Activated CD4-positive, alpha-beta memory T cell treated with anti-CD3 and anti-CD28 coated beads for 36 hours (primary cell): ENCODE results near the gene PCDHB11. TPM values are rescaled to one million over a fixed set of nuclear protein-coding genes. Genes with fewer than 3 reads are reported as not detected.
A peak's percentile ranks its signal among the peaks of the same experiment; 100 is the strongest.
"Not testable (repeated sequence)": the region's sequence is repeated elsewhere in the genome, so short reads cannot be mapped to it uniquely, and the experiment has no call there.

Experiments
- CTCF ChIA-PET: fragments of 350-600 bp; sonication (Branson Sonifier 250); formaldehyde crosslinking; loops from one replicate; lab custom pipeline; 2021; ENCODE audit warnings: antibody characterized with exemption, inconsistent platforms; lab: Charles Lee
- POLR2A ChIA-PET: fragments of 350-600 bp; sonication (Branson Sonifier 250); formaldehyde crosslinking; loops from one replicate; lab custom pipeline; 2021; ENCODE audit warnings: antibody characterized with exemption; lab: Charles Lee
- DNase-seq: peaks from one replicate; pipeline ENCODE4 v3.0.0-alpha.2; 2020
- H3K27ac Mint-ChIP-seq: one replicate; pipeline ENCODE4 v1.8.0; 2021; ENCODE audit warnings: mixed read lengths
- H3K27me3 Mint-ChIP-seq: one replicate; pipeline ENCODE4 v1.8.0; 2021; ENCODE audit warnings: mixed read lengths
- H3K36me3 Mint-ChIP-seq: one replicate; pipeline ENCODE4 v1.8.0; 2021; ENCODE audit warnings: mixed read lengths
- H3K4me1 Mint-ChIP-seq: one replicate; pipeline ENCODE4 v1.8.0; 2021; ENCODE audit warnings: low read depth, mixed read lengths
- H3K4me3 Mint-ChIP-seq: one replicate; pipeline ENCODE4 v1.8.0; 2021; ENCODE audit warnings: mild to moderate bottlenecking, mixed read lengths
- H3K9me3 Mint-ChIP-seq: one replicate; pipeline ENCODE4 v1.8.0; 2021; ENCODE audit warnings: mixed read lengths
- intact Hi-C: fragments of 100-400 bp; cut with micrococcal nuclease; formaldehyde crosslinking; loops from one replicate; pipeline ENCODE4 v1.15.1; 2023
- total RNA-seq, 2 experiments: library from RNA; stranded (reverse); gene quantifications; one replicate each; pipeline ENCODE4 v1.2.3, GENCODE V29; 2021

Gene PCDHB11
- total RNA-seq, 2 experiments from 2014 or later: not detected

DNA sequence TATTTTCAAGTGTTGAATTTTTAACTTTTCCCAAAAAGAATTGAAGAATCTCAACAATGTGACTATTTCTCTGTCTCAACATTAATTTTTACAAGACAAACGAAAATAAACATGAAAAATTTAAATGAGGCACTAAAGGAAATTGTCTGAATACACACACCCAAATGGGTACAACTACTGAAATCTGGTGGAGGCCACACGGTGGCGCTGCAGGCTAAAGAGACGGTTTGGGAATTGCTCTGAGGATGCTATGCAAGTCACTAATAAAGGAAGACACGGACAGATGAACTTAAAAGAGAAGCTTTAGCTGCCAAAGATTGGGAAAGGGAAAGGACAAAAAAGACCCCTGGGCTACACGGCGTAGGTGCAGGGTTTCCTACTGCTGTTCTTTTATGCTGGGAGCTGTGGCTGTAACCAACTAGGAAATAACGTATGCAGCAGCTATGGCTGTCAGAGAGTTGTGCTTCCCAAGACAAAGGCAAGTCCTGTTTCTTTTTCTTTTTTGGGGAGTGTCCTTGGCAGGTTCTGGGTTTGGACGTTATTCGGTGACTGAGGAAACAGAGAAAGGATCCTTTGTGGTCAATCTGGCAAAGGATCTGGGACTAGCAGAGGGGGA is 7.2 kb upstream of the PCDHB11 start, which contains the start of gene PCDHB10:
TSS of gene PCDHB10 (plus strand) at position 244 of the 616 bp plus-strand sequence. CDS start at position 444, 200 bp downstream.
- peaks cover 33% of the 10 kb centered on the region for H3K27me3 Mint-ChIP-seq
- no peak within 1 kb of the TSS for H3K27ac Mint-ChIP-seq
- H3K4me1 Mint-ChIP-seq: peaks cover 2% of the 10 kb centered on the region
- H3K4me3 Mint-ChIP-seq: no peak within 1 kb of the TSS
- DNase-seq: peak; percentile 54
- H3K9me3 Mint-ChIP-seq: peaks cover 25% of the 10 kb centered on the region
- intact Hi-C loops: no loop called here
- peaks cover 9% of the 10 kb centered on the region for H3K36me3 Mint-ChIP-seq
- POLR2A ChIA-PET: no interaction called here
- CTCF ChIA-PET: interaction anchor here (0.7 to 1.5 kb wide), 5 partner anchors 14 to 372 kb away, joined by 3 to 6 read pairs (median 3); partner anchors contain the start of gene PCDHGA10

- intact Hi-C loops, H3K36me3 Mint-ChIP-seq, POLR2A ChIA-PET, H3K27ac Mint-ChIP-seq, CTCF ChIA-PET, H3K4me3 Mint-ChIP-seq, DNase-seq, H3K4me1 Mint-ChIP-seq: not testable (repeated sequence)
- Mint-ChIP-seq H3K27me3 (peaks cover 39% of the 10 kb centered on the region), H3K9me3 (peaks cover 30% of the 10 kb centered on the region)
Observed at GRCh38 chr5:141194332-141194731, 5.1 kb upstream of the PCDHB11 start.

- DNase-seq: no peak
- Mint-ChIP-seq H3K4me3 (no peak overlapping the region), H3K27ac (no peak overlapping the region), H3K9me3 (peaks cover 37% of the 10 kb centered on the region), H3K27me3 (peaks cover 46% of the 10 kb centered on the region), H3K4me1 (no peaks in the 10 kb centered on the region), H3K36me3 (peaks cover 8% of the 10 kb centered on the region)
- CTCF ChIA-PET: interaction anchor here (1.0 to 1.7 kb wide), 2 partner anchors 9 to 225 kb away, joined by 5 to 9 read pairs; partner anchors contain the start of genes PCDHB9 and PCDHGA11
- POLR2A ChIA-PET: no interaction called here
- intact Hi-C loops: no loop called here
Observed at GRCh38 chr5:141196363-141196762, 3.1 kb upstream of the PCDHB11 start.

DNA sequence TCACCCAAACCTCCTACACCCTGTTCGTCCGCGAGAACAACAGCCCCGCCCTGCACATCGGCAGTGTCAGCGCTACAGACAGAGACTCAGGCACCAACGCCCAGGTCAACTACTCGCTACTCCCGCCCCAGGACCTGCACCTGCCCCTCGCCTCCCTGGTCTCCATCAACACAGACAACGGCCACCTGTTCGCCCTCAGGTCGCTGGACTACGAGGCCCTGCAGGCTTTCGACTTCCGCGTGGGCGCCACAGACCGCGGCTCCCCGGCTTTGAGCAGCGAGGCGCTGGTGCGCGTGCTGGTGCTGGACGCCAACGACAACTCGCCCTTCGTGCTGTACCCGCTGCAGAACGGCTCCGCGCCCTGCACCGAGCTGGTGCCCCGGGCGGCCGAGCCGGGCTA is 1.7 kb downstream of the PCDHB11 start:
- H3K27me3 Mint-ChIP-seq: peaks cover 35% of the 10 kb centered on the region

GRCh38 chr5:141201646-141202045 is 2.2 kb downstream of the PCDHB11 start:
- DNase-seq, POLR2A ChIA-PET, H3K4me3 Mint-ChIP-seq, H3K36me3 Mint-ChIP-seq, CTCF ChIA-PET, intact Hi-C loops, H3K27ac Mint-ChIP-seq, H3K4me1 Mint-ChIP-seq: not testable (repeated sequence)
- peaks cover 38% of the 10 kb centered on the region for H3K27me3 Mint-ChIP-seq
- peaks cover 21% of the 10 kb centered on the region for H3K9me3 Mint-ChIP-seq

More for the DNA sequence above, 1.7 kb downstream of the PCDHB11 start:
- CTCF ChIA-PET, H3K4me3 Mint-ChIP-seq, H3K4me1 Mint-ChIP-seq, DNase-seq, intact Hi-C loops, POLR2A ChIA-PET, H3K27ac Mint-ChIP-seq, H3K36me3 Mint-ChIP-seq: not testable (repeated sequence)
- peaks cover 26% of the 10 kb centered on the region for H3K9me3 Mint-ChIP-seq

GRCh38 chr5:141208478-141208877 is 9.1 kb downstream of the PCDHB11 start, which contains the start of gene PCDHB12:
Gene PCDHB12, plus strand, starts transcription at chr5:141208719. Its CDS starts 189 bp downstream, at chr5:141208908.
- H3K27me3 Mint-ChIP-seq: peaks cover 45% of the 10 kb centered on the region
- peaks cover 6% of the 10 kb centered on the region for H3K36me3 Mint-ChIP-seq
- H3K4me1 Mint-ChIP-seq: no peaks in the 10 kb centered on the region
- POLR2A ChIA-PET: no interaction called here
- intact Hi-C loops: no loop called here
- peaks cover 4% of the 10 kb centered on the region for H3K9me3 Mint-ChIP-seq
- H3K27ac Mint-ChIP-seq: no peak within 1 kb of the TSS
- CTCF ChIA-PET: interaction anchor here (1.1 kb wide), 1 partner anchor 349 kb away, joined by 3 read pairs; no protein-coding TSS in a partner anchor
- DNase-seq: no peak
- no peak within 1 kb of the TSS for H3K4me3 Mint-ChIP-seq

DNA sequence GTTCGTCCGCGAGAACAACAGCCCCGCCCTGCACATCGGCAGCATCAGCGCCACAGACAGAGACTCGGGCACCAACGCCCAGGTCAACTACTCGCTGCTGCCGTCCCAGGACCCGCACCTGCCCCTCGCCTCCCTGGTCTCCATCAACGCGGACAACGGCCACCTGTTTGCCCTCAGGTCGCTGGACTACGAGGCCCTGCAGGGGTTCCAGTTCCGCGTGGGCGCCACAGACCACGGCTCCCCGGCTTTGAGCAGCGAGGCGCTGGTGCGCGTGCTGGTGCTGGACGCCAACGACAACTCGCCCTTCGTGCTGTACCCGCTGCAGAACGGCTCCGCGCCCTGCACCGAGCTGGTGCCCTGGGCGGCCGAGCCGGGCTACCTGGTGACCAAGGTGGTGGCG is 10.9 kb downstream of the PCDHB11 start:
- intact Hi-C loops, POLR2A ChIA-PET, H3K4me1 Mint-ChIP-seq, H3K27ac Mint-ChIP-seq, H3K4me3 Mint-ChIP-seq, CTCF ChIA-PET, H3K36me3 Mint-ChIP-seq, DNase-seq: not testable (repeated sequence)
- Mint-ChIP-seq H3K9me3 (peaks cover 11% of the 10 kb centered on the region), H3K27me3 (peaks cover 56% of the 10 kb centered on the region)

- POLR2A ChIA-PET, intact Hi-C loops, CTCF ChIA-PET, H3K27ac Mint-ChIP-seq, DNase-seq, H3K36me3 Mint-ChIP-seq, H3K4me3 Mint-ChIP-seq, H3K4me1 Mint-ChIP-seq: not testable (repeated sequence)
- Mint-ChIP-seq H3K9me3 (peaks cover 13% of the 10 kb centered on the region), H3K27me3 (peaks cover 54% of the 10 kb centered on the region)
Observed at GRCh38 chr5:141210849-141211248, 11.4 kb downstream of the PCDHB11 start.

DNA sequence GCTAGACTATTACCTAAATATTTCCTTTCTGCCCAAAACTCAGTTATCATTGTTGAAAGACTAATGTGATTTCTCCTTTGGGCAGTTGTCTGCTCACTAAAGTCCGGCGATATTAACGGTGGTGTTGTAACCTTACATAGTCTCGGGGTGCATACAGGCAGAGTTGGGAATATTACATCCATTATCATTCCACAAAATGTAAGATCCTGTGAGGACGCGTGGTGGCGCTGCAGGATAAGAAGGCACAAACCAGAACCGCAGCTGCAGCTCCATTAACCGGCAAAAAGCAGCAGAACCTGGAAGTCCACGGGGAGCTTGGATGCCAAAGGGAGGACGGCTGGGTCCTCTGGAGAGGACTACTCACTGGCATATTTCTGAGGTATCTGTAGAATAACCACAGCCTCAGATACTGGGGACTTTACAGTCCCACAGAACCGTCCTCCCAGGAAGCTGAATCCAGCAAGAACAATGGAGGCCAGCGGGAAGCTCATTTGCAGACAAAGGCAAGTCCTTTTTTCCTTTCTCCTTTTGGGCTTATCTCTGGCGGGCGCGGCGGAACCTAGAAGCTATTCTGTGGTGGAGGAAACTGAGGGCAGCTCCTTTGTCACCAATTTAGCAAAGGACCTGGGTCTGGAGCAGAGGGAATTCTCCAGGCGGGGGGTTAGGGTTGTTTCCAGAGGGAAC is 14.4 kb downstream of the PCDHB11 start, which contains the start of gene PCDHB13:
TSS of gene PCDHB13 (plus strand) at position 264 of the 684 bp plus-strand sequence. CDS start at position 469, 205 bp downstream.
- H3K27me3 Mint-ChIP-seq: peaks cover 44% of the 10 kb centered on the region
- H3K27ac Mint-ChIP-seq, intact Hi-C loops, POLR2A ChIA-PET, H3K4me3 Mint-ChIP-seq, H3K4me1 Mint-ChIP-seq: not testable (repeated sequence)
- CTCF ChIA-PET: interaction anchor here (1.0 kb wide), 1 partner anchor 107 kb away, joined by 3 read pairs; the partner anchor contains the start of gene TAF7
- H3K36me3 Mint-ChIP-seq: peaks cover 12% of the 10 kb centered on the region
- peaks cover 23% of the 10 kb centered on the region for H3K9me3 Mint-ChIP-seq
- peak; percentile 57 for DNase-seq

- H3K36me3 Mint-ChIP-seq: peaks cover 12% of the 10 kb centered on the region
- H3K4me1 Mint-ChIP-seq, DNase-seq, H3K27ac Mint-ChIP-seq, POLR2A ChIA-PET, intact Hi-C loops, H3K4me3 Mint-ChIP-seq: not testable (repeated sequence)
- H3K27me3 Mint-ChIP-seq: peaks cover 42% of the 10 kb centered on the region
- CTCF ChIA-PET: interaction anchor here (0.6 kb wide), 1 partner anchor 309 kb away, joined by 3 read pairs; no protein-coding TSS in a partner anchor
- H3K9me3 Mint-ChIP-seq: peaks cover 28% of the 10 kb centered on the region
Observed at GRCh38 chr5:141214583-141214982, 15.2 kb downstream of the PCDHB11 start.

DNA sequence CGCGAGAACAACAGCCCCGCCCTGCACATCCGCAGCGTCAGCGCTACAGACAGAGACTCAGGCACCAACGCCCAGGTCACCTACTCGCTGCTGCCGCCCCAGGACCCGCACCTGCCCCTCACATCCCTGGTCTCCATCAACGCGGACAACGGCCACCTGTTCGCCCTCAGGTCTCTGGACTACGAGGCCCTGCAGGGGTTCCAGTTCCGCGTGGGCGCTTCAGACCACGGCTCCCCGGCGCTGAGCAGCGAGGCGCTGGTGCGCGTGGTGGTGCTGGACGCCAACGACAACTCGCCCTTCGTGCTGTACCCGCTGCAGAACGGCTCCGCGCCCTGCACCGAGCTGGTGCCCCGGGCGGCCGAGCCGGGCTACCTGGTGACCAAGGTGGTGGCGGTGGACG is 16.1 kb downstream of the PCDHB11 start:
- DNase-seq, H3K27ac Mint-ChIP-seq, CTCF ChIA-PET, H3K4me1 Mint-ChIP-seq, intact Hi-C loops, POLR2A ChIA-PET, H3K36me3 Mint-ChIP-seq, H3K4me3 Mint-ChIP-seq: not testable (repeated sequence)
- peaks cover 44% of the 10 kb centered on the region for H3K27me3 Mint-ChIP-seq
- peaks cover 26% of the 10 kb centered on the region for H3K9me3 Mint-ChIP-seq

DNA sequence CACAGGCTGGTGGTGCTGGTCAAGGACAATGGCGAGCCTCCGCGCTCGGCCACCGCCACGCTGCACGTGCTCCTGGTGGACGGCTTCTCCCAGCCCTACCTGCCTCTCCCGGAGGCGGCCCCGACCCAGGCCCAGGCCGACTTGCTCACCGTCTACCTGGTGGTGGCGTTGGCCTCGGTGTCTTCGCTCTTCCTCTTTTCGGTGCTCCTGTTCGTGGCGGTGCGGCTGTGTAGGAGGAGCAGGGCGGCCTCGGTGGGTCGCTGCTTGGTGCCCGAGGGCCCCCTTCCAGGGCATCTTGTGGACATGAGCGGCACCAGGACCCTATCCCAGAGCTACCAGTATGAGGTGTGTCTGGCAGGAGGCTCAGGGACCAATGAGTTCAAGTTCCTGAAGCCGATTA is 16.6 kb downstream of the PCDHB11 start:
- DNase-seq, POLR2A ChIA-PET, CTCF ChIA-PET, H3K27ac Mint-ChIP-seq, H3K4me3 Mint-ChIP-seq, H3K36me3 Mint-ChIP-seq, intact Hi-C loops, H3K4me1 Mint-ChIP-seq: not testable (repeated sequence)
- Mint-ChIP-seq H3K27me3 (peaks cover 44% of the 10 kb centered on the region), H3K9me3 (peaks cover 26% of the 10 kb centered on the region)
